ENCODE measurements around the gene RFX5.

The RFX5 gene

DNA sequence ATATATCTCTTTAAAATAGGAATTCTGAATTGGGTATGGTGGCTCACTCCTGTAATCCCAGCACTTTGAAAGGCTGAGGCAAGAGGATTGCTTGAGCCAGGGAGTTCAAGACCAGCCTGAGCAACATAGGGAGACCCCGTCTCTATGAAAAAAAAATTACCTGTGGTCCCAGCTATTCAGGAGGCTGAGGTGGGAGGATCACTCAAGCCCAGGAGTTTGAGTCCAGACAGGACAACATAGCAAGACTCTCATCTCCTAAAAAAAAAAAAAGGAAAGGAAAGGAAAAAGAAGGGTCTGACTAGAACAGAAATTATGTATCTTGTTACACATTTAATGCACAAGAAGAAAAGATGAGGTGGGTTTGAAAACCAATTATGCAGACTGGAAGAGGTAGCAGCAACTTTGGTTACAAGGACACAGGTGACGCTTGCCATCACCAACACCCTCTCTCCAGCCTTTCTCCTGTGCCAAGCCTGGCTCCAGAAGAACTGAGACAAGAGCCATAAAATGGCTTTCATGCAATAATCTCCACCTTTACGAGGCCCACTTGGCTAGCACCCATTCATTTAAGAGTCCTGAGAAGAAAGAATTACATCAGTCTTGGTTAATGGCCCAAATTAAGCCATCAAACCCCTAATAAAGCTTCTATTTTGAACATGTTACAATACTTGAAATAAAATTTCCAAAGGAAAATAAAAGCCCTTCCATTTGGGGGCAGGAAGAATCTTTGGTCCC is 30.3 kb upstream of the RFX5 start (continued):
- TF ChIP-seq ZFP3 (tag by site-specific recombination; IDR thresholded peaks at IDR 0.05; ENCODE audit: low read depth): no peak
- no peak for TF ChIP-seq GFI1B (tag by site-specific recombination; IDR thresholded peaks at IDR 0.05)
- TF ChIP-seq, protein P1, sequence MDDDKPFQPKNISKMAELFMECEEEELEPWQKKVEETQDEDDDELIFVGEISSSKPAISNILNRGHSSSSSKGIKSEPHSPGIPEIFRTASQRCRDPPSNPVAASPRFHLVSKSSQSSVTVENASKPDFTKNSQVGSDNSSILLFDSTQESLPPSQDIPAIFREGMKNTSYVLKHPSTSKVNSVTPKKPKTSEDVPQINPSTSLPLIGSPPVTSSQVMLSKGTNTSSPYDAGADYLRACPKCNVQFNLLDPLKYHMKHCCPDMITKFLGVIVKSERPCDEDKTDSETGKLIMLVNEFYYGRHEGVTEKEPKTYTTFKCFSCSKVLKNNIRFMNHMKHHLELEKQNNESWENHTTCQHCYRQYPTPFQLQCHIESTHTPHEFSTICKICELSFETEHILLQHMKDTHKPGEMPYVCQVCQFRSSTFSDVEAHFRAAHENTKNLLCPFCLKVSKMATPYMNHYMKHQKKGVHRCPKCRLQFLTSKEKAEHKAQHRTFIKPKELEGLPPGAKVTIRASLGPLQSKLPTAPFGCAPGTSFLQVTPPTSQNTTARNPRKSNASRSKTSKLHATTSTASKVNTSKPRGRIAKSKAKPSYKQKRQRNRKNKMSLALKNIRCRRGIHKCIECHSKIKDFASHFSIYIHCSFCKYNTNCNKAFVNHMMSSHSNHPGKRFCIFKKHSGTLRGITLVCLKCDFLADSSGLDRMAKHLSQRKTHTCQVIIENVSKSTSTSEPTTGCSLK (tag by site-specific recombination; IDR thresholded peaks at IDR 0.05): no peak
- no peak; the same call in 1 of the 2 replicates for TF ChIP-seq ZNF366 (tag by site-specific recombination; conservative IDR thresholded peaks at IDR 0.05)
- no peak for TF ChIP-seq ZNF747 (tag by site-specific recombination; IDR thresholded peaks at IDR 0.05)
- peak; percentile 93 for TF ChIP-seq ZNF121 (tag by site-specific recombination; IDR thresholded peaks at IDR 0.05)
- TF ChIP-seq ZNF621 (tag by site-specific recombination; IDR thresholded peaks at IDR 0.05): no peak
- TF ChIP-seq, protein P2, sequence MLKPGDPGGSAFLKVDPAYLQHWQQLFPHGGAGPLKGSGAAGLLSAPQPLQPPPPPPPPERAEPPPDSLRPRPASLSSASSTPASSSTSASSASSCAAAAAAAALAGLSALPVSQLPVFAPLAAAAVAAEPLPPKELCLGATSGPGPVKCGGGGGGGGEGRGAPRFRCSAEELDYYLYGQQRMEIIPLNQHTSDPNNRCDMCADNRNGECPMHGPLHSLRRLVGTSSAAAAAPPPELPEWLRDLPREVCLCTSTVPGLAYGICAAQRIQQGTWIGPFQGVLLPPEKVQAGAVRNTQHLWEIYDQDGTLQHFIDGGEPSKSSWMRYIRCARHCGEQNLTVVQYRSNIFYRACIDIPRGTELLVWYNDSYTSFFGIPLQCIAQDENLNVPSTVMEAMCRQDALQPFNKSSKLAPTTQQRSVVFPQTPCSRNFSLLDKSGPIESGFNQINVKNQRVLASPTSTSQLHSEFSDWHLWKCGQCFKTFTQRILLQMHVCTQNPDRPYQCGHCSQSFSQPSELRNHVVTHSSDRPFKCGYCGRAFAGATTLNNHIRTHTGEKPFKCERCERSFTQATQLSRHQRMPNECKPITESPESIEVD (tag by site-specific recombination; IDR thresholded peaks at IDR 0.05): peak; percentile 94
- no peak for TF ChIP-seq ZBTB7A (tag by site-specific recombination; IDR thresholded peaks at IDR 0.05; ENCODE audit: low read depth)
- no peak for TF ChIP-seq EGR2 (tag by site-specific recombination; IDR thresholded peaks at IDR 0.05; ENCODE audit: low read depth)
- peak; percentile 82 for TF ChIP-seq ZNF843 (tag by site-specific recombination; IDR thresholded peaks at IDR 0.05)
- no peak for TF ChIP-seq ZNF202 (tag by site-specific recombination; IDR thresholded peaks at IDR 0.05; ENCODE audit: borderline replicate concordance)

DNA sequence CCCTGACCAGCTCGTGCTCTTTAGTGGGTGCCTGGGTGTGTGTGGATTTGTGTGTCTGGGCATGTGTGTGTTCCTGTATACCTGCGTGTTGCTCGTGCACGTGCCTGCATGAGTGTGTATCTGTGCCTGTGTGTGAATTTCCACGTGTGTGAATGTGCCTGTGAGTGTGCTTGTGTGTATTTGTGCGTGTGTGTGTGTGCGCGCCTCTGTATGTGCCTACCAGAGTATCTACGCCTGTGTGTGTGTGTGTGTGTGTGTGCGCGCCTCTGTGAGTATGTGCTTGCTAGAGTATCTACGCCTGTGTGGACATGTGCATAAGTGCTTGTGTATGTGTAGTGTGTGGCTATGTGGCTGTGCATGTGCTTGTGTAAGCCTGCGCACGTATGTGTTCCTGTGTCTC is 26.1 kb upstream of the RFX5 start:
- ChIA-PET CTCF (no interaction called here), POLR2A (interaction anchor here (1.6 to 1.7 kb wide), 2 partner anchors 27 to 45 kb away, joined by 5 to 13 read pairs; partner anchors contain the start of genes PI4KB and PSMB4)
- Histone ChIP-seq H3K9me3 (ENCODE audit: control insufficient read depth, insufficient read depth, low read depth, low read length) (no peaks in the 10 kb centered on the region), H3K4me1 (ENCODE audit: control insufficient read depth, insufficient read depth, low read length) (peaks cover 12% of the 10 kb centered on the region), H3K27ac (ENCODE audit: extremely low read depth, low read depth, low read length) (no peak overlapping the region), H3K36me3 (ENCODE audit: control insufficient read depth in 2 of 2, insufficient read depth in 1 of 2, low read length in 2 of 2) (peaks cover 0 to 16% of the 10 kb centered on the region in 2 experiments; a peak in 1 of 3 replicates), H3K4me3 (ENCODE audit: low read depth, low read length) (no peak overlapping the region)
- TF ChIP-seq, protein P3, sequence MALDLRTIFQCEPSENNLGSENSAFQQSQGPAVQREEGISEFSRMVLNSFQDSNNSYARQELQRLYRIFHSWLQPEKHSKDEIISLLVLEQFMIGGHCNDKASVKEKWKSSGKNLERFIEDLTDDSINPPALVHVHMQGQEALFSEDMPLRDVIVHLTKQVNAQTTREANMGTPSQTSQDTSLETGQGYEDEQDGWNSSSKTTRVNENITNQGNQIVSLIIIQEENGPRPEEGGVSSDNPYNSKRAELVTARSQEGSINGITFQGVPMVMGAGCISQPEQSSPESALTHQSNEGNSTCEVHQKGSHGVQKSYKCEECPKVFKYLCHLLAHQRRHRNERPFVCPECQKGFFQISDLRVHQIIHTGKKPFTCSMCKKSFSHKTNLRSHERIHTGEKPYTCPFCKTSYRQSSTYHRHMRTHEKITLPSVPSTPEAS (tag by site-specific recombination; IDR thresholded peaks at IDR 0.05): peak; percentile 65
- TF ChIP-seq, protein P4, sequence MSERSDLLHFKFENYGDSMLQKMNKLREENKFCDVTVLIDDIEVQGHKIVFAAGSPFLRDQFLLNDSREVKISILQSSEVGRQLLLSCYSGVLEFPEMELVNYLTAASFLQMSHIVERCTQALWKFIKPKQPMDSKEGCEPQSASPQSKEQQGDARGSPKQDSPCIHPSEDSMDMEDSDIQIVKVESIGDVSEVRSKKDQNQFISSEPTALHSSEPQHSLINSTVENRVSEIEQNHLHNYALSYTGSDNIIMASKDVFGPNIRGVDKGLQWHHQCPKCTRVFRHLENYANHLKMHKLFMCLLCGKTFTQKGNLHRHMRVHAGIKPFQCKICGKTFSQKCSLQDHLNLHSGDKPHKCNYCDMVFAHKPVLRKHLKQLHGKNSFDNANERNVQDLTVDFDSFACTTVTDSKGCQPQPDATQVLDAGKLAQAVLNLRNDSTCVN (tag by site-specific recombination; optimal IDR thresholded peaks at IDR 0.05): peak; percentile 15
- TF ChIP-seq ZNF354C (tag by site-specific recombination; IDR thresholded peaks at IDR 0.05; ENCODE audit: borderline replicate concordance, low read depth): no peak
- TF ChIP-seq ZNF701 (tag by site-specific recombination; IDR thresholded peaks at IDR 0.05): no peak
